ENCODE data around the gene LHFPL3. TPM values are rescaled to one million over a fixed set of nuclear protein-coding genes. Genes with fewer than 3 reads are reported as not detected.
"Not testable (repeated sequence)": the region's sequence is repeated elsewhere in the genome, so short reads cannot be mapped to it uniquely, and the experiment has no call there.

LHFPL3 gene
- total RNA-seq, 2 donors from 2014 or later: not detected

GRCh38 chr7:104657134-104657533 lies 328.7 kb downstream of the LHFPL3 start:
- Mint-ChIP-seq H3K27ac (no peak overlapping the region), H3K4me1 (ENCODE audit: low read depth in 2 of 2) (no peaks in the 10 kb centered on the region), H3K4me3 (no peak overlapping the region), H3K27me3 (peaks cover 0 to 15% of the 10 kb centered on the region in 2 donors), H3K9me3 (no peaks in the 10 kb centered on the region), H3K36me3 (no peaks in the 10 kb centered on the region)
- no peak for DNase-seq (ENCODE audit: low spot score)
- no peak for ATAC-seq

- ATAC-seq: no peak
- no peak overlapping the region for H3K4me3 Mint-ChIP-seq
- H3K36me3 Mint-ChIP-seq: no peaks in the 10 kb centered on the region
- H3K27ac Mint-ChIP-seq: no peak overlapping the region
- no peaks in the 10 kb centered on the region for H3K4me1 Mint-ChIP-seq (ENCODE audit: low read depth in 2 of 2)
- DNase-seq (ENCODE audit: low spot score): no peak
- no peaks in the 10 kb centered on the region for H3K9me3 Mint-ChIP-seq
- H3K27me3 Mint-ChIP-seq: no peaks in the 10 kb centered on the region
Observed at GRCh38 chr7:104661575-104661974, 333.2 kb downstream of the LHFPL3 start.

- Mint-ChIP-seq H3K9me3 (no peaks in the 10 kb centered on the region), H3K36me3 (no peaks in the 10 kb centered on the region), H3K4me1 (ENCODE audit: low read depth in 2 of 2) (no peaks in the 10 kb centered on the region), H3K4me3 (no peak overlapping the region), H3K27ac (no peak overlapping the region), H3K27me3 (no peaks in the 10 kb centered on the region)
- ATAC-seq: no peak
- no peak for DNase-seq (ENCODE audit: low spot score)
Observed at GRCh38 chr7:104664648-104665047, 336.2 kb downstream of the LHFPL3 start.

- Mint-ChIP-seq H3K4me3 (no peak overlapping the region), H3K9me3 (no peaks in the 10 kb centered on the region), H3K27me3 (peaks cover 10 to 27% of the 10 kb centered on the region in 2 donors), H3K36me3 (no peaks in the 10 kb centered on the region), H3K4me1 (ENCODE audit: low read depth in 2 of 2) (no peaks in the 10 kb centered on the region), H3K27ac (no peak overlapping the region)
- DNase-seq (ENCODE audit: low spot score) (no peak), ATAC-seq (no peak)
Observed at GRCh38 chr7:104677587-104677986, 349.2 kb downstream of the LHFPL3 start.

- Mint-ChIP-seq H3K27me3 (peaks cover 6 to 26% of the 10 kb centered on the region in 2 donors), H3K9me3 (no peaks in the 10 kb centered on the region), H3K4me3 (no peak overlapping the region), H3K27ac (no peak overlapping the region), H3K4me1 (ENCODE audit: low read depth in 2 of 2) (no peaks in the 10 kb centered on the region), H3K36me3 (no peaks in the 10 kb centered on the region)
- ATAC-seq: no peak
- no peak for DNase-seq (ENCODE audit: low spot score)
Observed at GRCh38 chr7:104679085-104679484, 350.7 kb downstream of the LHFPL3 start.

- H3K9me3 Mint-ChIP-seq: peaks cover 3% of the 10 kb centered on the region
- H3K36me3 Mint-ChIP-seq: no peaks in the 10 kb centered on the region
- ATAC-seq (no peak), DNase-seq (ENCODE audit: low spot score) (no peak)
- H3K4me3 Mint-ChIP-seq: no peak overlapping the region
- H3K4me1 Mint-ChIP-seq (ENCODE audit: low read depth in 2 of 2): no peaks in the 10 kb centered on the region
- peaks cover 0 to 6% of the 10 kb centered on the region in 2 donors for H3K27me3 Mint-ChIP-seq
- H3K27ac Mint-ChIP-seq: no peak overlapping the region
Observed at GRCh38 chr7:104686286-104686685, 357.9 kb downstream of the LHFPL3 start.

- Mint-ChIP-seq H3K27me3 (peaks cover 0 to 6% of the 10 kb centered on the region in 2 donors), H3K4me3 (no peak overlapping the region), H3K27ac (no peak overlapping the region), H3K36me3 (no peaks in the 10 kb centered on the region), H3K4me1 (ENCODE audit: low read depth in 2 of 2) (no peaks in the 10 kb centered on the region), H3K9me3 (peaks cover 6% of the 10 kb centered on the region)
- ATAC-seq (no peak), DNase-seq (ENCODE audit: low spot score) (no peak)
Observed at GRCh38 chr7:104694710-104695109, 366.3 kb downstream of the LHFPL3 start.

- no peak for ATAC-seq
- H3K36me3 Mint-ChIP-seq: no peaks in the 10 kb centered on the region
- no peak overlapping the region for H3K27ac Mint-ChIP-seq
- H3K4me3 Mint-ChIP-seq: no peak overlapping the region
- H3K9me3 Mint-ChIP-seq: peaks cover 3% of the 10 kb centered on the region
- no peaks in the 10 kb centered on the region for H3K4me1 Mint-ChIP-seq (ENCODE audit: low read depth in 2 of 2)
- DNase-seq (ENCODE audit: low spot score): no peak
- H3K27me3 Mint-ChIP-seq: peaks cover 0 to 6% of the 10 kb centered on the region in 2 donors
Observed at GRCh38 chr7:104695563-104695962, 367.2 kb downstream of the LHFPL3 start.

GRCh38 chr7:104700336-104700735 lies 371.9 kb downstream of the LHFPL3 start:
- ATAC-seq: no peak
- H3K27me3 Mint-ChIP-seq: peaks cover 2 to 27% of the 10 kb centered on the region in 2 donors
- peaks cover 3% of the 10 kb centered on the region for H3K9me3 Mint-ChIP-seq
- H3K36me3 Mint-ChIP-seq: no peaks in the 10 kb centered on the region
- no peak overlapping the region for H3K4me3 Mint-ChIP-seq
- H3K4me1 Mint-ChIP-seq (ENCODE audit: low read depth in 2 of 2): no peaks in the 10 kb centered on the region
- no peak overlapping the region for H3K27ac Mint-ChIP-seq
- no peak for DNase-seq (ENCODE audit: low spot score)

- not testable (repeated sequence) for H3K27me3 Mint-ChIP-seq; H3K4me3 Mint-ChIP-seq; H3K27ac Mint-ChIP-seq; H3K36me3 Mint-ChIP-seq; H3K4me1 Mint-ChIP-seq (ENCODE audit: low read depth in 2 of 2); DNase-seq (ENCODE audit: low spot score); H3K9me3 Mint-ChIP-seq; ATAC-seq
Observed at GRCh38 chr7:104721027-104721426, 392.6 kb downstream of the LHFPL3 start.

- Mint-ChIP-seq H3K27ac (no peak overlapping the region), H3K27me3 (no peaks in the 10 kb centered on the region), H3K4me3 (no peak overlapping the region), H3K4me1 (ENCODE audit: low read depth in 2 of 2) (no peaks in the 10 kb centered on the region), H3K36me3 (no peaks in the 10 kb centered on the region), H3K9me3 (peaks cover 3% of the 10 kb centered on the region)
- ATAC-seq (no peak), DNase-seq (ENCODE audit: low spot score) (no peak)
Observed at GRCh38 chr7:104723001-104723400, 394.6 kb downstream of the LHFPL3 start.

GRCh38 chr7:104758504-104758903 lies 430.1 kb downstream of the LHFPL3 start:
- Mint-ChIP-seq H3K4me3 (no peak overlapping the region), H3K27ac (no peak overlapping the region), H3K4me1 (ENCODE audit: low read depth in 2 of 2) (no peaks in the 10 kb centered on the region), H3K27me3 (peaks cover 2 to 18% of the 10 kb centered on the region in 2 donors), H3K9me3 (peaks cover 3% of the 10 kb centered on the region), H3K36me3 (no peaks in the 10 kb centered on the region)
- DNase-seq (ENCODE audit: low spot score) (no peak), ATAC-seq (no peak)

- Mint-ChIP-seq H3K27me3 (peaks cover 3 to 20% of the 10 kb centered on the region in 2 donors), H3K4me3 (no peak overlapping the region), H3K36me3 (no peaks in the 10 kb centered on the region), H3K9me3 (no peaks in the 10 kb centered on the region), H3K4me1 (ENCODE audit: low read depth in 2 of 2) (no peaks in the 10 kb centered on the region), H3K27ac (no peak overlapping the region)
- ATAC-seq (no peak), DNase-seq (ENCODE audit: low spot score) (no peak)
Observed at GRCh38 chr7:104761892-104762291, 433.5 kb downstream of the LHFPL3 start.

- no peak for ATAC-seq
- Mint-ChIP-seq H3K9me3 (no peaks in the 10 kb centered on the region), H3K27me3 (peaks cover 3 to 33% of the 10 kb centered on the region in 2 donors)
Observed at GRCh38 chr7:104767113-104767512, 438.7 kb downstream of the LHFPL3 start.

GRCh38 chr7:104767826-104768536 lies 439.6 kb downstream of the LHFPL3 start:
- Mint-ChIP-seq H3K27me3 (peaks cover 8 to 34% of the 10 kb centered on the region in 2 donors), H3K4me1 (ENCODE audit: low read depth in 2 of 2) (no peaks in the 10 kb centered on the region), H3K4me3 (no peak overlapping the region), H3K27ac (no peak overlapping the region), H3K9me3 (no peaks in the 10 kb centered on the region), H3K36me3 (no peaks in the 10 kb centered on the region)
- DNase-seq (ENCODE audit: low spot score) (no peak), ATAC-seq (no peak)

More at GRCh38 chr7:104767113-104767512, 438.7 kb downstream of the LHFPL3 start:
- H3K36me3 Mint-ChIP-seq: no peaks in the 10 kb centered on the region
- H3K4me1 Mint-ChIP-seq (ENCODE audit: low read depth in 2 of 2): no peaks in the 10 kb centered on the region
- H3K4me3 Mint-ChIP-seq: no peak overlapping the region
- H3K27ac Mint-ChIP-seq: no peak overlapping the region
- DNase-seq (ENCODE audit: low spot score): no peak

Measured in natural killer cell treated with Interleukin-12 subunit alpha and Interleukin-12 subunit beta and Interleukin-15 and Interleukin-18, amount 100 ng/mL, for 72 hours (primary cell).